IMR-90 (cell line): ENCODE measurements around the gene CREB5. TPM values are rescaled to one million over a fixed set of nuclear protein-coding genes. Genes with fewer than 3 reads are reported as not detected.

ENCODE experiments used
- ATAC-seq: fragments of 200-7000 bp; cut with Tn5 transposase; 2 replicates; pipeline ENCODE4 v1.9.1; 2020; ENCODE audit warnings: low read depth, mild to moderate bottlenecking, moderate library complexity
- BruUV-seq: library from RNA; stranded (reverse); fragments of 400-500 nt; replicated peaks from 2 replicates; lab custom pipeline; 2021; lab: Mats Ljungman, UMichigan
- CTCF ChIA-PET: fragments of 300-600 bp; formaldehyde crosslinking; extraction: SDS; loops from one replicate; lab custom pipeline; 2021; ENCODE audit warnings: antibody characterized with exemption; lab: Yijun Ruan, JAX
- POLR2A ChIA-PET: fragments of 300-600 bp; sonication (Branson Sonifier 250); formaldehyde crosslinking; loops from one replicate; lab custom pipeline; 2022; ENCODE audit warnings: antibody characterized with exemption; ENCODE audit not compliant: unreplicated experiment; lab: Charles Lee
- DNase-seq: peaks from one replicate; pipeline ENCODE4 v3.0.0; 2013
- H2AFZ ChIP-seq: replicated peaks from 2 replicates; pipeline ENCODE3; 2013; ENCODE audit warnings: low read length, mild to moderate bottlenecking; ENCODE audit not compliant: poor library complexity
- H2AK5ac ChIP-seq: 2 replicates; pipeline ENCODE4 v1.6.1; 2013; ENCODE audit warnings: low read depth, low read length, inconsistent platforms
- H2AK9ac ChIP-seq: replicated peaks from 2 replicates; pipeline ENCODE3; 2013; ENCODE audit warnings: mild to moderate bottlenecking, low read depth, low read length, moderate library complexity; ENCODE audit not compliant: poor library complexity
- H2BK120ac ChIP-seq: 2 replicates; pipeline ENCODE4 v1.6.1; 2013; ENCODE audit warnings: low read depth, low read length, inconsistent platforms
- H2BK15ac ChIP-seq: 3 replicates; pipeline ENCODE4 v1.6.1; 2013; ENCODE audit warnings: low read depth, low read length, inconsistent platforms
- H2BK20ac ChIP-seq: 2 replicates; pipeline ENCODE4 v1.6.1; 2013; ENCODE audit warnings: low read depth, mild to moderate bottlenecking, inconsistent platforms, low read length, moderate library complexity
- H2BK5ac ChIP-seq: 2 replicates; pipeline ENCODE4 v1.6.1; 2013; ENCODE audit warnings: mild to moderate bottlenecking, low read depth, low read length, inconsistent platforms; ENCODE audit not compliant: poor library complexity, severe bottlenecking
- H3K14ac ChIP-seq: replicated peaks from 2 replicates; pipeline ENCODE4 v1.6.1; 2013; ENCODE audit warnings: low read depth, low read length, inconsistent platforms
- H3K18ac ChIP-seq: 2 replicates; pipeline ENCODE4 v1.6.1; 2013; ENCODE audit warnings: low read depth, low read length, control low read depth
- H3K23ac ChIP-seq: 2 replicates; pipeline ENCODE4 v1.6.1; 2013; ENCODE audit warnings: low read depth, low read length, inconsistent platforms
- H3K27ac ChIP-seq: 2 replicates; pipeline ENCODE4 v1.5.1; 2013; ENCODE audit warnings: mild to moderate bottlenecking, control low read depth, low read length; ENCODE audit not compliant: insufficient read depth
- H3K27me3 ChIP-seq: 2 replicates; pipeline ENCODE4 v1.6.1; 2013; ENCODE audit warnings: low read length; ENCODE audit not compliant: control insufficient read depth, insufficient read depth
- H3K36me3 ChIP-seq: 2 replicates; pipeline ENCODE4 v1.6.1; 2013; ENCODE audit warnings: low read length, mixed read lengths; ENCODE audit not compliant: control insufficient read depth, insufficient read depth
- H3K4ac ChIP-seq: 2 replicates; pipeline ENCODE4 v1.6.1; 2013; ENCODE audit warnings: low read depth, low read length, inconsistent platforms
- H3K4me1 ChIP-seq: 2 replicates; pipeline ENCODE4 v1.6.1; 2013; ENCODE audit warnings: low read length, mixed read lengths; ENCODE audit not compliant: control insufficient read depth, insufficient read depth
- H3K4me2 ChIP-seq: 2 replicates; pipeline ENCODE4 v1.6.1; 2013; ENCODE audit warnings: low read depth, mild to moderate bottlenecking, control low read depth, low read length, moderate library complexity
- H3K4me3 ChIP-seq: 2 replicates; pipeline ENCODE4 v1.5.1; 2013; ENCODE audit warnings: low read depth, mild to moderate bottlenecking, control low read depth, low read length, moderate library complexity; ENCODE audit not compliant: insufficient read depth
- H3K56ac ChIP-seq: 2 replicates; pipeline ENCODE4 v1.6.1; 2013; ENCODE audit warnings: low read length, inconsistent platforms; ENCODE audit not compliant: insufficient read depth; ENCODE audit errors: extremely low read depth
- H3K79me1 ChIP-seq, 2 experiments: 2 replicates each; pipeline ENCODE4 v1.6.1; 2013; ENCODE audit warnings: low read length in 2 of 2, inconsistent platforms in 1 of 2, low read depth in 1 of 2
- H3K9ac ChIP-seq: 2 replicates; pipeline ENCODE4 v1.6.1; 2013; ENCODE audit warnings: low read depth, low read length, control low read depth
- H3K9me1 ChIP-seq: 2 replicates; pipeline ENCODE4 v1.6.1; 2013; ENCODE audit warnings: low read length, inconsistent platforms; ENCODE audit not compliant: insufficient read depth
- H3K9me3 ChIP-seq: 2 replicates; pipeline ENCODE4 v1.6.1; 2013; ENCODE audit warnings: low read length; ENCODE audit not compliant: control insufficient read depth, insufficient read depth
- H4K20me1 ChIP-seq: 2 replicates; pipeline ENCODE4 v1.6.1; 2013; ENCODE audit warnings: low read length, inconsistent platforms; ENCODE audit not compliant: insufficient read depth
- H4K5ac ChIP-seq: 2 replicates; pipeline ENCODE4 v1.6.1; 2013; ENCODE audit warnings: mild to moderate bottlenecking, low read depth, low read length, control low read depth
- H4K8ac ChIP-seq, 2 experiments: 2 replicates each; pipeline ENCODE4 v1.6.1; 2013; ENCODE audit warnings: low read depth in 2 of 2, low read length in 2 of 2, control low read depth in 1 of 2, inconsistent platforms in 1 of 2
- H4K91ac ChIP-seq: 2 replicates; pipeline ENCODE4 v1.6.1; 2013; ENCODE audit warnings: low read depth, low read length, inconsistent platforms; ENCODE audit not compliant: insufficient read depth
- BHLHE40 ChIP-seq: fragments of 150-350 bp; IDR thresholded peaks from 2 replicates; pipeline ENCODE4 v1.6.1; 2016; ENCODE audit warnings: mild to moderate bottlenecking, low read depth, low read length
- CHD1 ChIP-seq: IDR thresholded peaks from 2 replicates; pipeline ENCODE4 v1.6.1; 2012; ENCODE audit warnings: low read depth, low read length, improper control_type of control experiment
- CTCF ChIP-seq: conservative IDR thresholded peaks from 2 replicates; pipeline ENCODE4 v1.5.1; 2012; ENCODE audit warnings: mild to moderate bottlenecking, low read depth, low read length, improper control_type of control experiment
- ELK1 ChIP-seq: fragments of 150-350 bp; IDR thresholded peaks from 2 replicates; pipeline ENCODE4 v1.6.1; 2016; ENCODE audit warnings: low read depth, mild to moderate bottlenecking, low read length, moderate library complexity, borderline replicate concordance
- FOS ChIP-seq: fragments of 150-350 bp; IDR thresholded peaks from 2 replicates; pipeline ENCODE4 v1.6.1; 2016; ENCODE audit warnings: low read depth, low read length
- MAFK ChIP-seq: IDR thresholded peaks from 2 replicates; pipeline ENCODE4 v1.6.1; 2012; ENCODE audit warnings: low read depth, low read length, improper control_type of control experiment
- MXI1 ChIP-seq: IDR thresholded peaks from 2 replicates; pipeline ENCODE4 v1.6.1; 2012; ENCODE audit warnings: low read depth, mild to moderate bottlenecking, low read length, moderate library complexity, borderline replicate concordance
- NFE2L2 ChIP-seq: fragments of 150-350 bp; IDR thresholded peaks from 2 replicates; pipeline ENCODE4 v1.6.1; 2016; ENCODE audit warnings: low read depth, mild to moderate bottlenecking, low read length
- POLR2A ChIP-seq: IDR thresholded peaks from 2 replicates; pipeline ENCODE4 v1.6.1; 2012; ENCODE audit warnings: mild to moderate bottlenecking, low read depth, low read length
- RCOR1 ChIP-seq: IDR thresholded peaks from 2 replicates; pipeline ENCODE4 v1.6.1; 2012; ENCODE audit warnings: mild to moderate bottlenecking, low read length, improper control_type of control experiment; ENCODE audit not compliant: insufficient replicate concordance
- RFX5 ChIP-seq: IDR thresholded peaks from 2 replicates; pipeline ENCODE4 v1.8.0; 2012; ENCODE audit warnings: low read depth, mild to moderate bottlenecking, low read length, moderate library complexity
- SMC3 ChIP-seq: fragments of 150-350 bp; IDR thresholded peaks from 2 replicates; pipeline ENCODE4 v1.6.1; 2016; ENCODE audit warnings: low read depth, mild to moderate bottlenecking, antibody characterized with exemption, low read length, moderate library complexity
- USF2 ChIP-seq: fragments of 150-350 bp; IDR thresholded peaks from 2 replicates; pipeline ENCODE4 v1.6.1; 2017; ENCODE audit warnings: mild to moderate bottlenecking, antibody characterized with exemption, low read length, low read depth
- WGBS, 2 experiments: methylation state at CpG; one replicate each; pipeline versions ENCODE4 v1.1.5 to v1.1.7; 2013; ENCODE audit warnings: missing lambda C conversion rate in 2 of 2; ENCODE audit not compliant: insufficient read length in 1 of 2; ENCODE audit errors: extremely low coverage in 2 of 2; 5-methylcytosine and 5-hydroxymethylcytosine counted together
- dilution Hi-C: fragments of 300-500 bp; cut with HindIII; formaldehyde crosslinking; loops from one replicate; pipeline ENCODE4 v1.14.3; 2018; ENCODE audit warnings: low sequenced_read_pairs; ENCODE audit not compliant: unreplicated experiment
- in situ Hi-C: fragments of 300-500 bp; cut with MboI; formaldehyde crosslinking; loops from 3 replicates; pipeline ENCODE4 v1.14.3; 2019; ENCODE audit warnings: low sequenced_read_pairs, inconsistent platforms, mixed read lengths
- intact Hi-C: fragments of 100-400 bp; cut with micrococcal nuclease; formaldehyde crosslinking; loops from 2 replicates; pipeline ENCODE4 v1.10.0; 2022
- polyA plus RNA-seq, 3 experiments: library from polyadenylated mRNA; depleted of rRNA; stranded (reverse); fragments of >200 nt; gene quantifications; 2 replicates each; pipeline ENCODE4 v1.2.3, GENCODE V29; 2012; ENCODE audit warnings: low replicate concordance in 1 of 3
- total RNA-seq: library from RNA; depleted of rRNA; stranded (reverse); fragments of >200 nt; gene quantifications from 2 replicates; pipeline ENCODE4 v1.2.3, GENCODE V29; 2012

CREB5 gene
- total and polyA plus RNA-seq, 2 of the 4 experiments (the other 2 are of a cell fraction) = 7.3 to 13.1 TPM

GRCh38 chr7:28836716-28837115 is 424.4 kb downstream of the CREB5 start:
- intact Hi-C loops = loop anchor here (2.0 kb wide), 1 partner anchor 14 kb away; no protein-coding TSS in a partner anchor
- no peak for DNase-seq
- Histone ChIP-seq H2BK5ac (no peak overlapping the region), H3K9ac (no peak overlapping the region), H2AK5ac (no peak overlapping the region), H4K91ac (no peak overlapping the region), H3K79me1 (no peaks in the 10 kb centered on the region), H3K4ac (no peak overlapping the region), H3K56ac (no peak overlapping the region), H4K5ac (no peak overlapping the region), H4K20me1 (no peaks in the 10 kb centered on the region), H2AK9ac (no peak overlapping the region), H3K36me3 (no peaks in the 10 kb centered on the region), H3K14ac (no peak overlapping the region), H3K4me2 (no peak overlapping the region), H2BK20ac (no peak overlapping the region), H3K4me1 (0 out of 2 replicates have a peak, but pooled peaks cover 2% of the 10 kb centered on the region), H4K8ac (no peak overlapping the region), H3K23ac (no peak overlapping the region), H3K18ac (no peak overlapping the region), H3K27me3 (peaks cover 10% of the 10 kb centered on the region; the same call in 1 of the 2 replicates), H2BK15ac (no peak overlapping the region), H2AFZ (no peak overlapping the region), H2BK120ac (no peak overlapping the region), H3K9me1 (peaks cover 3% of the 10 kb centered on the region; the same call in 1 of the 2 replicates), H3K4me3 (no peak overlapping the region), H3K9me3 (no peaks in the 10 kb centered on the region), H3K27ac (no peak overlapping the region)
- in situ Hi-C loops = no loop called here
- dilution Hi-C loops = no loop called here
- no CpG with 5 or more reads among the region's 3 CpGs for WGBS, 2 experiments
- no TSS peak for BruUV-seq
- no peak for ATAC-seq
- CTCF ChIA-PET = no interaction called here
- TF ChIP-seq RCOR1 = no peak
- no peak for TF ChIP-seq FOS
- TF ChIP-seq SMC3 = no peak
- TF ChIP-seq BHLHE40 = no peak
- no peak for TF ChIP-seq MXI1
- TF ChIP-seq MAFK = no peak
- TF ChIP-seq CHD1 = no peak
- no peak for TF ChIP-seq RFX5
- no peak for TF ChIP-seq USF2
- TF ChIP-seq CTCF = no peak
- TF ChIP-seq ELK1 = no peak
- no peak for TF ChIP-seq NFE2L2
- TF ChIP-seq POLR2A = no peak
- POLR2A ChIA-PET = no interaction called here
